ENCODE data around the gene MPZL3.

MPZL3 gene

DNA sequence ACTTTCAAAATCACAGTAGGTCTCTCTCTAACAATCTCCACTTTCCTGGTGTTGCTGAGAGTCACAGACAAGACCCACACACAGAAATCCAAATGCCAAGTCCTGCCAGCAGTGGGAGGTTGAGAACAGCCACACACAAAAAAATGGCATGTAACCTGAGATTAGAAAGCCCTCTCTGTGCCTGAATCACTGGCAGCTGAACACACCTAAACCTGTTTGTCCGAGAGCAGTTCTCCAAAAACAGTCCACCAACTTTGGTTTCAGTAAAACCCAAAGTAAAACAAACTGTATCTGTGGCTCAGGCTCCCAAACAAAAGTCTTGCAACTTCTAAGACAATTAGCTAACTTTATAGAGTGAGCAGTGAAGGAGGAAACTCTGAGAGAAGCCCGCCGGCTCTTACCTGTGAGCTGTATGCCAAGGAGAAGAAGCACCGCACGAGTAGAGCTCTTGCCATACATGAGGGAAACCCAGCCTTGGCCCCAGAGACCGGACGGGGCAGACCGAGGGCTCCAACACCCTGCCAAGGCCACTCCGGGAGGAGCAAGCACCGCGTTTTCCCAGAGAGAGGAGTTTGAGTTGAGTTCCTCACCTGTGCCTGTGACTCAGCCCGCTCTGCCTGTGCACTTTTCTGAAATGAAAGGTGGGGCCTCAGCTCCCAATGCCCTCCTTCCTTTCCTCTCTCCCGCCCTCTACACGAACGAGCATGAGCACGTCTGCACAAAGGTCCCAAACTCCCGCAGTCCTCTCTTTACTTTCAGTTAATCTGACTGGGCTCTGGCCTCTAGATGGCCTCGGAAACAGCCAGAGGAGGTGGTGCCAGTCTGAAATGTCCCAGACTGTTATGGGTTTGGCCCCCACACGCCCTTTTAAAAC is 11.8 kb upstream of the MPZL3 start, which contains the start of gene MPZL2:
Gene MPZL2 (minus strand): TSS at position 603 of the 874 bp plus-strand sequence. CDS start 144 bp downstream, at position 459.
- DNase-seq: peak; percentile 15
- H3K27ac ChIP-seq: no peak within 1 kb of the TSS
- TF ChIP-seq, protein P1, sequence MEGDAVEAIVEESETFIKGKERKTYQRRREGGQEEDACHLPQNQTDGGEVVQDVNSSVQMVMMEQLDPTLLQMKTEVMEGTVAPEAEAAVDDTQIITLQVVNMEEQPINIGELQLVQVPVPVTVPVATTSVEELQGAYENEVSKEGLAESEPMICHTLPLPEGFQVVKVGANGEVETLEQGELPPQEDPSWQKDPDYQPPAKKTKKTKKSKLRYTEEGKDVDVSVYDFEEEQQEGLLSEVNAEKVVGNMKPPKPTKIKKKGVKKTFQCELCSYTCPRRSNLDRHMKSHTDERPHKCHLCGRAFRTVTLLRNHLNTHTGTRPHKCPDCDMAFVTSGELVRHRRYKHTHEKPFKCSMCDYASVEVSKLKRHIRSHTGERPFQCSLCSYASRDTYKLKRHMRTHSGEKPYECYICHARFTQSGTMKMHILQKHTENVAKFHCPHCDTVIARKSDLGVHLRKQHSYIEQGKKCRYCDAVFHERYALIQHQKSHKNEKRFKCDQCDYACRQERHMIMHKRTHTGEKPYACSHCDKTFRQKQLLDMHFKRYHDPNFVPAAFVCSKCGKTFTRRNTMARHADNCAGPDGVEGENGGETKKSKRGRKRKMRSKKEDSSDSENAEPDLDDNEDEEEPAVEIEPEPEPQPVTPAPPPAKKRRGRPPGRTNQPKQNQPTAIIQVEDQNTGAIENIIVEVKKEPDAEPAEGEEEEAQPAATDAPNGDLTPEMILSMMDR (IDR thresholded peaks at IDR 0.05; ENCODE audit: low read depth, low read length): peak; percentile 2; the same call in 1 of the 2 replicates
- H3K27me3 ChIP-seq (ENCODE audit: insufficient read depth, low read depth, severe bottlenecking): no peaks in the 10 kb centered on the region
- no peaks in the 10 kb centered on the region for H3K9me3 ChIP-seq (ENCODE audit: severe bottlenecking)
- H3K4me3 ChIP-seq (ENCODE audit: low read depth, low read length): no peak within 1 kb of the TSS
- no peaks in the 10 kb centered on the region for H3K36me3 ChIP-seq

GRCh38 chr11:118263112-118263511 is 10.9 kb upstream of the MPZL3 start:
- H3K36me3 ChIP-seq: no peaks in the 10 kb centered on the region
- DNase-seq: no peak
- no peak overlapping the region for H3K4me3 ChIP-seq (ENCODE audit: low read depth, low read length)
- H3K9me3 ChIP-seq (ENCODE audit: severe bottlenecking): no peaks in the 10 kb centered on the region
- no peak overlapping the region for H3K27ac ChIP-seq
- TF ChIP-seq, protein P1 (IDR thresholded peaks at IDR 0.05; ENCODE audit: low read depth, low read length): no peak
- no peaks in the 10 kb centered on the region for H3K27me3 ChIP-seq (ENCODE audit: insufficient read depth, low read depth, severe bottlenecking)

- no peak overlapping the region for H3K4me3 ChIP-seq (ENCODE audit: low read depth, low read length)
- TF ChIP-seq, protein P1 (IDR thresholded peaks at IDR 0.05; ENCODE audit: low read depth, low read length): no peak
- H3K9me3 ChIP-seq (ENCODE audit: severe bottlenecking): no peaks in the 10 kb centered on the region
- no peaks in the 10 kb centered on the region for H3K27me3 ChIP-seq (ENCODE audit: insufficient read depth, low read depth, severe bottlenecking)
- no peak for DNase-seq
- H3K36me3 ChIP-seq: no peaks in the 10 kb centered on the region
- no peak overlapping the region for H3K27ac ChIP-seq
Observed at GRCh38 chr11:118260353-118260752, 8.2 kb upstream of the MPZL3 start.

DNA sequence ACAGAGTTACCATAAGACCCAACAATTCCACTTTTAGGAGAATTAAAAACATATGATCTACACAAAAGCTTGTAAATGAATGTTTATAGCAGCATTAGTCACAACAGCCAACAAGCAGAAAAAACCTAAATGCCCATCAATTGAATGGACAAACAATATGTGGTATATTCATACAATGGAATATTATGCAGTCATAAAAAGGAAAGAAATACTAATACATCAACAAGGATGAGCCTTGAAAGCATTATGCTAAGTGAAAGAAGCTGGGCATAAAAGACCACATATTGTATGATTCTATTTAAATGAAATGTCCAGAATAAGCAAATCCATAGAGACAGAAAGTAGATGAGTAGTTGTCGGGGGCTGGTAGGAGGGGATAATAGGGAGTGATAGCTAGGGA is 7.0 kb upstream of the MPZL3 start:
- TF ChIP-seq, protein P1 (IDR thresholded peaks at IDR 0.05; ENCODE audit: low read depth, low read length): no peak
- H3K27me3 ChIP-seq (ENCODE audit: insufficient read depth, low read depth, severe bottlenecking): no peaks in the 10 kb centered on the region
- H3K9me3 ChIP-seq (ENCODE audit: severe bottlenecking): no peaks in the 10 kb centered on the region
- no peak overlapping the region for H3K4me3 ChIP-seq (ENCODE audit: low read depth, low read length)
- DNase-seq: no peak
- H3K36me3 ChIP-seq: no peaks in the 10 kb centered on the region
- H3K27ac ChIP-seq: no peak overlapping the region

DNA sequence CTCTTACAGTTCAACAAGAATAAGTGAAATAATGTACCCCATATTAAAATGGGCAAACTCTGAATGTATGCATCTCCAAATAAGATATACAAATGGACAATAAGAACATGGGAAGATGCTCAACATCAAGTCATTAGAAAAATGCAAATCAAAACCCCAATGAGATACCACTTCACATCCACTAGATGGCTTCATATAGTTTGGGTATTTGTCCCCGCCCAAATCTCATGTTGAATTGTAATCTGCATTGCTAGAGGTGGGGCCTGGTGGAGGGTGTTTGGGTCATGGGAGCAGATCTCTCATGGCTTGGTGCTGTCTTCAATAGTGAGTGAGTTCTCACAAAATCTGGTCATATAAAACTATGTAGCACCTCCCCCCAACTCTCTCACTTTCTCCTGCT is 6.2 kb upstream of the MPZL3 start:
- DNase-seq: peak; percentile 18
- TF ChIP-seq, protein P1 (IDR thresholded peaks at IDR 0.05; ENCODE audit: low read depth, low read length): peak; percentile 32; the same call in 1 of the 2 replicates
- H3K4me3 ChIP-seq (ENCODE audit: low read depth, low read length): no peak overlapping the region
- H3K36me3 ChIP-seq: no peaks in the 10 kb centered on the region
- H3K27ac ChIP-seq: no peak overlapping the region
- H3K9me3 ChIP-seq (ENCODE audit: severe bottlenecking): no peaks in the 10 kb centered on the region
- H3K27me3 ChIP-seq (ENCODE audit: insufficient read depth, low read depth, severe bottlenecking): no peaks in the 10 kb centered on the region

Measured in WERI-Rb-1 (cell line).